Measurements from ENCODE around the gene SLC28A1. TPM values are rescaled to one million over a fixed set of nuclear protein-coding genes. Genes with fewer than 3 reads are reported as not detected.

SLC28A1 gene
- total RNA-seq, 1 experiment from 2014 or later = not detected

GRCh38 chr15:84885801-84886200 is 1.3 kb downstream of the SLC28A1 start:
- ChIA-PET CTCF (no interaction called here), RAD21 (ENCODE audit: low non-redundant PET in 1 of 2, low total read pairs in 2 of 2, uncharacterized antibody in 2 of 2, unreplicated experiment in 2 of 2) (no interaction called here), POLR2A (no interaction called here)
- intact Hi-C loops (cut with micrococcal nuclease) = no loop called here
- Histone ChIP-seq H3K27me3 (ENCODE audit: insufficient read depth, low read length) (no peaks in the 10 kb centered on the region), H3K9me3 (ENCODE audit: control insufficient read depth in 1 of 2, insufficient read depth in 1 of 2, low read depth in 1 of 2, low read length in 2 of 2) (no peaks in the 10 kb centered on the region), H3K27ac (ENCODE audit: low read depth, low read length) (no peak overlapping the region), H3K79me2 (ENCODE audit: insufficient read depth, low read length) (no peaks in the 10 kb centered on the region), H3K4me3 (replicated peaks in 1 of 2; ENCODE audit: low read depth in 1 of 2, low read length in 2 of 2) (no peak overlapping the region), H3K4me2 (ENCODE audit: low read length) (no peak overlapping the region), H3K36me3 (ENCODE audit: control insufficient read depth in 1 of 2, insufficient read depth in 2 of 2, low read length in 2 of 2) (no peaks in the 10 kb centered on the region), H3K4me1 (ENCODE audit: control insufficient read depth in 1 of 2, insufficient read depth in 2 of 2, low read length in 2 of 2) (no peaks in the 10 kb centered on the region), H2AFZ (ENCODE audit: low read depth, low read length, poor library complexity, severe bottlenecking) (no peak overlapping the region), H3K9me2 (ENCODE audit: insufficient read depth) (no peaks in the 10 kb centered on the region), H4K20me1 (ENCODE audit: insufficient read depth) (no peaks in the 10 kb centered on the region), H3K9ac (ENCODE audit: low read length) (no peak overlapping the region)
- TF ChIP-seq SP1 (IDR thresholded peaks at IDR 0.05; ENCODE audit: low read depth) = no peak
- TF ChIP-seq ZNF274 (IDR thresholded peaks at IDR 0.05; ENCODE audit: low read depth, low read length) = no peak
- TF ChIP-seq EZH2phosphoT487 (IDR thresholded peaks at IDR 0.05; ENCODE audit: borderline replicate concordance) = no peak
- no peak for TF ChIP-seq YY1 (IDR thresholded peaks at IDR 0.05; ENCODE audit: extremely low read depth, insufficient replicate concordance, low read depth, low read length)
- TF ChIP-seq POLR2AphosphoS5 (IDR thresholded peaks at IDR 0.05; ENCODE audit: low read depth, low read length) = no peak
- no peak for TF ChIP-seq JUND (IDR thresholded peaks at IDR 0.05)
- TF ChIP-seq RAD21 (IDR thresholded peaks at IDR 0.05; ENCODE audit: low read depth) = no peak
- BruUV-seq (replicated peaks) = no TSS peak
- DNase-seq (ENCODE audit: low read depth, low spot score) (no peak), ATAC-seq (no peak)

GRCh38 chr15:84886211-84886983 is 1.9 kb downstream of the SLC28A1 start:
- Histone ChIP-seq H3K4me2 (ENCODE audit: low read length) (no peak overlapping the region), H3K4me1 (ENCODE audit: control insufficient read depth in 1 of 2, insufficient read depth in 2 of 2, low read length in 2 of 2) (no peaks in the 10 kb centered on the region), H3K27ac (ENCODE audit: low read depth, low read length) (no peak overlapping the region), H3K36me3 (ENCODE audit: control insufficient read depth in 1 of 2, insufficient read depth in 2 of 2, low read length in 2 of 2) (no peaks in the 10 kb centered on the region), H3K9me3 (ENCODE audit: control insufficient read depth in 1 of 2, insufficient read depth in 1 of 2, low read depth in 1 of 2, low read length in 2 of 2) (no peaks in the 10 kb centered on the region), H3K9ac (ENCODE audit: low read length) (no peak overlapping the region), H3K79me2 (ENCODE audit: insufficient read depth, low read length) (no peaks in the 10 kb centered on the region), H2AFZ (ENCODE audit: low read depth, low read length, poor library complexity, severe bottlenecking) (no peak overlapping the region), H3K27me3 (ENCODE audit: insufficient read depth, low read length) (no peaks in the 10 kb centered on the region), H3K9me2 (ENCODE audit: insufficient read depth) (no peaks in the 10 kb centered on the region), H3K4me3 (replicated peaks in 1 of 2; ENCODE audit: low read depth in 1 of 2, low read length in 2 of 2) (no peak overlapping the region), H4K20me1 (ENCODE audit: insufficient read depth) (no peaks in the 10 kb centered on the region)
- BruUV-seq (replicated peaks) = no TSS peak
- DNase-seq (ENCODE audit: low read depth, low spot score) (no peak), ATAC-seq (no peak)
- ChIA-PET CTCF (no interaction called here), RAD21 (ENCODE audit: low non-redundant PET in 1 of 2, low total read pairs in 2 of 2, uncharacterized antibody in 2 of 2, unreplicated experiment in 2 of 2) (no interaction called here), POLR2A (no interaction called here)
- no peak for TF ChIP-seq CBX3 (IDR thresholded peaks at IDR 0.05; ENCODE audit: low read depth)
- no peak for TF ChIP-seq SRF (IDR thresholded peaks at IDR 0.05; ENCODE audit: low read depth)
- no peak for TF ChIP-seq ZFX (IDR thresholded peaks at IDR 0.05)
- intact Hi-C loops (cut with micrococcal nuclease) = no loop called here
